PC-9 (cell line): ENCODE results near the gene ROGDI. TPM values are rescaled to one million over a fixed set of nuclear protein-coding genes. Genes with fewer than 3 reads are reported as not detected.

Experiments
- BruUV-seq: library from RNA; stranded (reverse); fragments of 400-500 nt; replicated peaks from 2 replicates; lab custom pipeline; 2021; lab: Mats Ljungman, UMichigan
- CTCF ChIA-PET: fragments of 300-600 bp; sonication (Branson Sonifier 250); formaldehyde crosslinking; loops from one replicate; lab custom pipeline; 2022; ENCODE audit warnings: antibody characterized with exemption; lab: Charles Lee
- POLR2A ChIA-PET: fragments of 300-600 bp; sonication (Branson Sonifier 250); formaldehyde crosslinking; loops from one replicate; lab custom pipeline; 2022; ENCODE audit warnings: antibody characterized with exemption; ENCODE audit not compliant: unreplicated experiment; lab: Charles Lee
- DNase-seq, 2 experiments: peaks; one replicate each; pipeline versions ENCODE4 v3.0.0 to v3.0.0-alpha.2; 2015 to 2022; ENCODE audit warnings: mixed read lengths in 1 of 2
- H2AFZ ChIP-seq: fragments of 200-600 bp; sonication (generic); 2 replicates; pipeline ENCODE4 v1.8.1; 2017; ENCODE audit warnings: antibody characterized with exemption
- H3F3A ChIP-seq: fragments of 200-600 bp; sonication (generic); 2 replicates; pipeline ENCODE4 v1.8.1; 2017; ENCODE audit warnings: antibody characterized with exemption, mild to moderate bottlenecking, low read depth; ENCODE audit not compliant: insufficient read depth
- H3K27ac ChIP-seq: fragments of 200-600 bp; sonication (generic); 2 replicates; pipeline ENCODE4 v1.6.1; 2016; ENCODE audit warnings: mixed run types
- H3K27me3 ChIP-seq: fragments of 200-600 bp; sonication (generic); 2 replicates; pipeline ENCODE4 v1.6.1; 2016; ENCODE audit warnings: low read depth, mixed run types; ENCODE audit not compliant: insufficient read depth
- H3K36me3 ChIP-seq: fragments of 200-600 bp; sonication (generic); 2 replicates; pipeline ENCODE4 v1.6.1; 2016; ENCODE audit warnings: low read depth, mixed run types
- H3K4me1 ChIP-seq: fragments of 200-600 bp; sonication (generic); replicated peaks from 2 replicates; pipeline ENCODE4 v1.6.1; 2016; ENCODE audit warnings: mixed run types; ENCODE audit not compliant: insufficient read depth
- H3K4me2 ChIP-seq: fragments of 200-600 bp; sonication (generic); 2 replicates; pipeline ENCODE4 v1.6.1; 2017; ENCODE audit warnings: mixed run types
- H3K4me3 ChIP-seq: fragments of 200-600 bp; sonication (generic); 2 replicates; pipeline ENCODE4 v1.6.1; 2016; ENCODE audit warnings: mixed run types
- H3K79me2 ChIP-seq: fragments of 200-600 bp; sonication (generic); 2 replicates; pipeline ENCODE4 v1.6.1; 2017; ENCODE audit warnings: low read depth, mixed run types
- H3K9me2 ChIP-seq: fragments of 200-600 bp; sonication (generic); 2 replicates; pipeline ENCODE4 v1.8.1; 2017; ENCODE audit warnings: mild to moderate bottlenecking; ENCODE audit not compliant: insufficient read depth
- H3K9me3 ChIP-seq: fragments of 200-600 bp; sonication (generic); 2 replicates; pipeline ENCODE4 v1.8.1; 2016; ENCODE audit warnings: low read depth; ENCODE audit not compliant: insufficient read depth
- H4K20me1 ChIP-seq: fragments of 200-600 bp; sonication (generic); 2 replicates; pipeline ENCODE4 v1.8.1; 2017; ENCODE audit not compliant: insufficient read depth
- CTCF ChIP-seq: fragments of 200-600 bp; sonication (generic); conservative IDR thresholded peaks from 2 replicates; pipeline ENCODE4 v1.6.1; 2017; ENCODE audit warnings: mixed run types, antibody characterized with exemption, mild to moderate bottlenecking, moderate library complexity
- EZH2 ChIP-seq: fragments of 200-600 bp; sonication (generic); IDR thresholded peaks from 2 replicates; pipeline ENCODE4 v1.8.0; 2017; ENCODE audit warnings: antibody characterized with exemption, low read depth
- intact Hi-C: fragments of 100-400 bp; cut with micrococcal nuclease; formaldehyde crosslinking; loops from one replicate; pipeline ENCODE4 v1.10.0; 2022; ENCODE audit not compliant: unreplicated experiment
- total RNA-seq: library from RNA; stranded (reverse); gene quantifications from 2 replicates; pipeline ENCODE4 v1.2.3, GENCODE V29; 2021

Gene ROGDI
- total RNA-seq, 1 experiment from 2014 or later, result 40.8 TPM

- no peaks in the 10 kb centered on the region for H3K9me3 ChIP-seq
- H2AFZ ChIP-seq, result no peak overlapping the region
- no peaks in the 10 kb centered on the region for H4K20me1 ChIP-seq
- no peaks in the 10 kb centered on the region for H3K9me2 ChIP-seq
- H3K36me3 ChIP-seq, result no peaks in the 10 kb centered on the region
- H3F3A ChIP-seq, result peaks cover 11% of the 10 kb centered on the region; the same call in 1 of the 2 replicates
- TF ChIP-seq CTCF (no peak), EZH2 (no peak)
- ChIA-PET POLR2A (interaction anchor here (0.7 to 1.7 kb wide), 2 partner anchors 23 to 28 kb away, joined by 5 to 11 read pairs; no protein-coding TSS in a partner anchor), CTCF (no interaction called here)
- no peaks in the 10 kb centered on the region for H3K79me2 ChIP-seq
- H3K27ac ChIP-seq, result no peak overlapping the region
- no peak overlapping the region for H3K4me3 ChIP-seq
- intact Hi-C loops, result no loop called here
- H3K4me1 ChIP-seq, result peaks cover 5% of the 10 kb centered on the region
- H3K27me3 ChIP-seq, result no peaks in the 10 kb centered on the region
- DNase-seq, result no peak
- no TSS peak for BruUV-seq
- H3K4me2 ChIP-seq, result no peak overlapping the region
Measured at GRCh38 chr16:4772351-4772750, 30.1 kb downstream of the ROGDI start.

GRCh38 chr16:4771646-4772045 lies 30.8 kb downstream of the ROGDI start:
- no peak for DNase-seq
- Histone ChIP-seq H2AFZ (no peak overlapping the region), H4K20me1 (no peaks in the 10 kb centered on the region), H3K27me3 (no peaks in the 10 kb centered on the region), H3F3A (peaks cover 11% of the 10 kb centered on the region; the same call in 1 of the 2 replicates), H3K36me3 (no peaks in the 10 kb centered on the region), H3K4me2 (no peak overlapping the region), H3K79me2 (peaks cover 2% of the 10 kb centered on the region), H3K4me1 (peaks cover 5% of the 10 kb centered on the region), H3K9me3 (no peaks in the 10 kb centered on the region), H3K4me3 (no peak overlapping the region), H3K9me2 (no peaks in the 10 kb centered on the region), H3K27ac (no peak overlapping the region)
- POLR2A ChIA-PET, result interaction anchor here (1.7 kb wide), 1 partner anchor 24 kb away, joined by 11 read pairs; no protein-coding TSS in a partner anchor
- CTCF ChIA-PET, result interaction anchor here (0.6 kb wide), 1 partner anchor 147 kb away, joined by 5 read pairs; no protein-coding TSS in a partner anchor
- BruUV-seq, result no TSS peak
- intact Hi-C loops, result no loop called here
- no peak for TF ChIP-seq CTCF
- TF ChIP-seq EZH2, result no peak

GRCh38 chr16:4769306-4769638 lies 33.2 kb downstream of the ROGDI start:
- H3K36me3 ChIP-seq, result no peaks in the 10 kb centered on the region
- H3K27me3 ChIP-seq, result no peaks in the 10 kb centered on the region
- H3K9me3 ChIP-seq, result no peaks in the 10 kb centered on the region
- no peak overlapping the region for H3K27ac ChIP-seq
- H3F3A ChIP-seq, result peaks cover 11% of the 10 kb centered on the region; the same call in 1 of the 2 replicates
- peak overlapping the region; percentile 70; the same call in 1 of the 2 replicates for H3K4me3 ChIP-seq
- DNase-seq, result no peak
- TF ChIP-seq CTCF (no peak), EZH2 (no peak)
- H3K4me2 ChIP-seq, result peak overlapping the region; percentile 89
- intact Hi-C loops, result loop anchor here (5.0 kb wide), 1 partner anchor 188 kb away; the partner anchor contains the start of gene SEC14L5
- H2AFZ ChIP-seq, result peak overlapping the region; percentile 84
- ChIA-PET CTCF (no interaction called here), POLR2A (interaction anchor here (0.7 to 1.4 kb wide), 3 partner anchors 30 to 34 kb away, joined by 4 to 5 read pairs (median 4); partner anchors contain the start of genes DNAAF8 and ROGDI)
- H3K4me1 ChIP-seq, result peaks cover 13% of the 10 kb centered on the region
- peaks cover 17% of the 10 kb centered on the region for H3K79me2 ChIP-seq
- no peaks in the 10 kb centered on the region for H4K20me1 ChIP-seq
- H3K9me2 ChIP-seq, result no peaks in the 10 kb centered on the region
- BruUV-seq, result no TSS peak
